Measurements from ENCODE around the gene SCIMP.
"Not testable (repeated sequence)": the region's sequence is repeated elsewhere in the genome, so short reads cannot be mapped to it uniquely, and the experiment has no call there.

The SCIMP gene

GRCh38 chr17:5247621-5248020 is 13.0 kb upstream of the SCIMP start:
- Histone ChIP-seq H3K9ac (ENCODE audit: low read length) (no peak overlapping the region), H3K79me2 (ENCODE audit: low read length) (no peaks in the 10 kb centered on the region), H3K4me3 (ENCODE audit: low read length) (no peak overlapping the region), H3K36me3 (replicated peaks; ENCODE audit: low read depth, low read length) (no peaks in the 10 kb centered on the region), H3K4me1 (ENCODE audit: low read length) (peaks cover 7% of the 10 kb centered on the region), H3K9me3 (ENCODE audit: insufficient read depth, low read length) (no peaks in the 10 kb centered on the region), H2AFZ (ENCODE audit: low read depth, low read length) (no peak overlapping the region), H4K20me1 (ENCODE audit: insufficient read depth, low read length) (no peaks in the 10 kb centered on the region), H3K4me2 (ENCODE audit: low read length) (no peak overlapping the region), H3K27ac (ENCODE audit: low read length) (no peak overlapping the region), H3K27me3 (ENCODE audit: low read depth, low read length) (no peaks in the 10 kb centered on the region)
- TF ChIP-seq EZH2phosphoT487 (IDR thresholded peaks at IDR 0.05; ENCODE audit: low read depth) (no peak), CTCF (IDR thresholded peaks at IDR 0.05; ENCODE audit: low read depth, low read length) (no peak)

GRCh38 chr17:5241861-5242671 is 7.4 kb upstream of the SCIMP start:
- peak overlapping the region; percentile 28 for H3K27ac ChIP-seq (ENCODE audit: low read length)
- no peak overlapping the region for H3K4me3 ChIP-seq (ENCODE audit: low read length)
- peak overlapping the region; percentile 45; the same call in 1 of the 2 replicates for H2AFZ ChIP-seq (ENCODE audit: low read depth, low read length)
- no peaks in the 10 kb centered on the region for H3K9me3 ChIP-seq (ENCODE audit: insufficient read depth, low read length)
- H3K4me1 ChIP-seq (ENCODE audit: low read length) = peaks cover 19% of the 10 kb centered on the region
- H4K20me1 ChIP-seq (ENCODE audit: insufficient read depth, low read length) = no peaks in the 10 kb centered on the region
- TF ChIP-seq CTCF (IDR thresholded peaks at IDR 0.05; ENCODE audit: low read depth, low read length) = no peak
- TF ChIP-seq EZH2phosphoT487 (IDR thresholded peaks at IDR 0.05; ENCODE audit: low read depth) = no peak
- no peaks in the 10 kb centered on the region for H3K27me3 ChIP-seq (ENCODE audit: low read depth, low read length)
- H3K4me2 ChIP-seq (ENCODE audit: low read length) = peak overlapping the region; percentile 57
- H3K79me2 ChIP-seq (ENCODE audit: low read length) = no peaks in the 10 kb centered on the region
- H3K9ac ChIP-seq (ENCODE audit: low read length) = no peak overlapping the region
- no peaks in the 10 kb centered on the region for H3K36me3 ChIP-seq (replicated peaks; ENCODE audit: low read depth, low read length)

- H2AFZ ChIP-seq (ENCODE audit: low read depth, low read length); H3K9me3 ChIP-seq (ENCODE audit: insufficient read depth, low read length); H3K27ac ChIP-seq (ENCODE audit: low read length); H3K36me3 ChIP-seq (replicated peaks; ENCODE audit: low read depth, low read length); H3K79me2 ChIP-seq (ENCODE audit: low read length); H3K9ac ChIP-seq (ENCODE audit: low read length); H4K20me1 ChIP-seq (ENCODE audit: insufficient read depth, low read length); H3K27me3 ChIP-seq (ENCODE audit: low read depth, low read length); H3K4me3 ChIP-seq (ENCODE audit: low read length); H3K4me2 ChIP-seq (ENCODE audit: low read length): not testable (repeated sequence)
- H3K4me1 ChIP-seq (ENCODE audit: low read length) = peaks cover 28% of the 10 kb centered on the region
Observed at GRCh38 chr17:5239769-5240168, 5.1 kb upstream of the SCIMP start.

- Histone ChIP-seq H3K4me2 (ENCODE audit: low read length) (no peak overlapping the region), H3K9ac (ENCODE audit: low read length) (no peak overlapping the region), H4K20me1 (ENCODE audit: insufficient read depth, low read length) (no peaks in the 10 kb centered on the region), H3K27me3 (ENCODE audit: low read depth, low read length) (no peaks in the 10 kb centered on the region), H3K79me2 (ENCODE audit: low read length) (no peaks in the 10 kb centered on the region), H3K36me3 (replicated peaks; ENCODE audit: low read depth, low read length) (no peaks in the 10 kb centered on the region), H3K4me1 (ENCODE audit: low read length) (peaks cover 35% of the 10 kb centered on the region), H3K27ac (ENCODE audit: low read length) (no peak overlapping the region), H2AFZ (ENCODE audit: low read depth, low read length) (no peak overlapping the region), H3K9me3 (ENCODE audit: insufficient read depth, low read length) (no peaks in the 10 kb centered on the region), H3K4me3 (ENCODE audit: low read length) (no peak overlapping the region)
- TF ChIP-seq EZH2phosphoT487 (IDR thresholded peaks at IDR 0.05; ENCODE audit: low read depth) (no peak), CTCF (IDR thresholded peaks at IDR 0.05; ENCODE audit: low read depth, low read length) (no peak)
Observed at GRCh38 chr17:5238333-5238732, 3.7 kb upstream of the SCIMP start.
